AG04449 (cell line): ENCODE results near the gene ABHD8.

Experiments used
- CTCF ChIA-PET: fragments of 350-600 bp; formaldehyde crosslinking; extraction: SDS; loops from one replicate; lab custom pipeline; 2021; ENCODE audit warnings: antibody characterized with exemption; lab: Yijun Ruan, JAX
- POLR2A ChIA-PET: fragments of 400-600, 350-600 bp; formaldehyde crosslinking; extraction: SDS; loops from one replicate; lab custom pipeline; 2020; ENCODE audit warnings: antibody characterized with exemption, inconsistent platforms; lab: Yijun Ruan, JAX
- DNase-seq: peaks from one replicate; pipeline ENCODE4 v3.0.0-alpha.2; 2010; ENCODE audit warnings: low read depth, low spot score
- H3K4me3 ChIP-seq: 2 replicates; pipeline ENCODE4 v1.5.1; 2011; ENCODE audit warnings: low read depth, mild to moderate bottlenecking, control low read depth, low read length
- CTCF ChIP-seq: IDR thresholded peaks from one replicate; pipeline ENCODE4 v1.5.1; 2011; ENCODE audit warnings: mild to moderate bottlenecking, moderate library complexity, low read length, control low read depth, inconsistent platforms; ENCODE audit not compliant: insufficient read depth; ENCODE audit errors: missing control alignments

ABHD8 gene

GRCh38 chr19:17330262-17331044, 27.2 kb upstream of the ABHD8 start:
- no peak overlapping the region for H3K4me3 ChIP-seq
- no peak for TF ChIP-seq CTCF
- CTCF ChIA-PET: interaction anchor here (1.2 to 2.5 kb wide), 2 partner anchors 15 to 56 kb away, joined by 3 to 11 read pairs; no protein-coding TSS in a partner anchor
- no peak for DNase-seq
- POLR2A ChIA-PET: no interaction called here

GRCh38 chr19:17329366-17330261, 26.4 kb upstream of the ABHD8 start:
- ChIA-PET CTCF (no interaction called here), POLR2A (no interaction called here)
- H3K4me3 ChIP-seq: no peak overlapping the region
- no peak for TF ChIP-seq CTCF
- no peak for DNase-seq

- DNase-seq: no peak
- TF ChIP-seq CTCF: no peak
- ChIA-PET POLR2A (no interaction called here), CTCF (no interaction called here)
- H3K4me3 ChIP-seq: no peak overlapping the region
These were observed 25.5 kb upstream of the ABHD8 start for GRCh38 chr19:17328517-17329365.

- POLR2A ChIA-PET: no interaction called here
- no peak for TF ChIP-seq CTCF
- no peak overlapping the region for H3K4me3 ChIP-seq
- CTCF ChIA-PET: no interaction called here
- no peak for DNase-seq
These were observed 24.7 kb upstream of the ABHD8 start for GRCh38 chr19:17327654-17328516.

GRCh38 chr19:17327068-17327653, 23.9 kb upstream of the ABHD8 start:
- DNase-seq: no peak
- H3K4me3 ChIP-seq: no peak overlapping the region
- ChIA-PET POLR2A (interaction anchor here (1.2 kb wide), 1 partner anchor 15 kb away, joined by 3 read pairs; no protein-coding TSS in a partner anchor), CTCF (no interaction called here)
- no peak for TF ChIP-seq CTCF
